ENCODE results near the gene CCDC88A.
"Not testable (repeated sequence)": the region's sequence is repeated elsewhere in the genome, so short reads cannot be mapped to it uniquely, and the experiment has no call there.

The CCDC88A gene

GRCh38 chr2:55268288-55268906 lies 151.3 kb downstream of the CCDC88A start:
- no peak for DNase-seq (ENCODE audit: low read depth)

GRCh38 chr2:55259586-55259985 lies 160.1 kb downstream of the CCDC88A start:
- DNase-seq (ENCODE audit: low read depth); H3K4me3 ChIP-seq (ENCODE audit: low read depth, low read length): not testable (repeated sequence)

More at GRCh38 chr2:55268288-55268906, 151.3 kb downstream of the CCDC88A start:
- H3K4me3 ChIP-seq (ENCODE audit: low read depth, low read length): peak overlapping the region; percentile 85

GRCh38 chr2:55252832-55253231 lies 166.8 kb downstream of the CCDC88A start:
- no peak overlapping the region for H3K4me3 ChIP-seq (ENCODE audit: low read depth, low read length)
- no peak for DNase-seq (ENCODE audit: low read depth)

GRCh38 chr2:55247025-55247424 lies 172.6 kb downstream of the CCDC88A start:
- H3K4me3 ChIP-seq (ENCODE audit: low read depth, low read length): no peak overlapping the region
- no peak for DNase-seq (ENCODE audit: low read depth)

- DNase-seq (ENCODE audit: low read depth): no peak
- no peak overlapping the region for H3K4me3 ChIP-seq (ENCODE audit: low read depth, low read length)
These were observed 174.2 kb downstream of the CCDC88A start for GRCh38 chr2:55245411-55245810.

- no peak overlapping the region for H3K4me3 ChIP-seq (ENCODE audit: low read depth, low read length)
- DNase-seq (ENCODE audit: low read depth): no peak
These were observed 177.0 kb downstream of the CCDC88A start for GRCh38 chr2:55242617-55243016.

- not testable (repeated sequence) for H3K4me3 ChIP-seq (ENCODE audit: low read depth, low read length); DNase-seq (ENCODE audit: low read depth)
These were observed 178.1 kb downstream of the CCDC88A start for GRCh38 chr2:55241582-55241981.

GRCh38 chr2:55239656-55240222 lies 179.9 kb downstream of the CCDC88A start:
- no peak for DNase-seq (ENCODE audit: low read depth)
- H3K4me3 ChIP-seq (ENCODE audit: low read depth, low read length): no peak overlapping the region

Measured in skeletal muscle cell (primary cell).